HepG2 (cell line): ENCODE data around the gene LSS. TPM values are rescaled to one million over a fixed set of nuclear protein-coding genes. Genes with fewer than 3 reads are reported as not detected.

Experiments
- CC2D1A ChIP-seq: sonication (generic); formaldehyde crosslinking; IDR thresholded peaks from 2 replicates; pipeline ENCODE4 v1.8.1; 2023; ENCODE audit warnings: mild to moderate bottlenecking, missing genetic modification reagents
- ESRRA ChIP-seq: sonication (generic); formaldehyde crosslinking; IDR thresholded peaks from 2 replicates; pipeline ENCODE4 v1.5.1; 2020; ENCODE audit warnings: mild to moderate bottlenecking, low read depth, missing genetic modification reagents
- POLR2G ChIP-seq: fragments of 200-400 bp; formaldehyde crosslinking; IDR thresholded peaks from 2 replicates; pipeline ENCODE4 v1.6.1; 2018; ENCODE audit warnings: mild to moderate bottlenecking, low read depth, low read length, moderate library complexity
- RFXAP ChIP-seq: sonication (generic); formaldehyde crosslinking; IDR thresholded peaks from 2 replicates; pipeline ENCODE4 v1.4.0; 2020; ENCODE audit warnings: missing genetic modification reagents, borderline replicate concordance
- RXRB ChIP-seq: IDR thresholded peaks from 2 replicates; pipeline ENCODE4 v1.6.1; 2016; ENCODE audit warnings: borderline replicate concordance, missing genetic modification reagents, missing compliant biosample characterization
- SRSF1 ChIP-seq: fragments of 200-400 bp; formaldehyde crosslinking; optimal IDR thresholded peaks from 2 replicates; pipeline ENCODE3; 2017; ENCODE audit warnings: mild to moderate bottlenecking, low read depth, low read length, moderate library complexity
- TCF7L2 ChIP-seq: IDR thresholded peaks from 2 replicates; pipeline ENCODE4 v1.6.1; 2011; ENCODE audit warnings: mild to moderate bottlenecking, low read depth, low read length, moderate library complexity
- ZC3H4 ChIP-seq: sonication (generic); formaldehyde crosslinking; IDR thresholded peaks from 2 replicates; pipeline ENCODE4 v1.4.0; 2020; ENCODE audit warnings: missing genetic modification reagents, borderline replicate concordance
- ZKSCAN1 ChIP-seq: fragments of 150-350 bp; IDR thresholded peaks from 2 replicates; pipeline ENCODE4 v1.6.1; 2014; ENCODE audit warnings: low read length
- ZNF382 ChIP-seq: sonication (generic); formaldehyde crosslinking; IDR thresholded peaks from 2 replicates; pipeline ENCODE4 v1.5.0; 2020; ENCODE audit warnings: missing genetic modification reagents, mild to moderate bottlenecking, borderline replicate concordance
- ZNF44 ChIP-seq: sonication (generic); formaldehyde crosslinking; IDR thresholded peaks from 2 replicates; pipeline ENCODE4 v1.5.1; 2020; ENCODE audit warnings: mild to moderate bottlenecking, missing genetic modification reagents
- ZNF552 ChIP-seq: sonication (generic); formaldehyde crosslinking; IDR thresholded peaks from 2 replicates; pipeline ENCODE4 v1.9.0; 2022; ENCODE audit warnings: missing genetic modification reagents, mild to moderate bottlenecking, borderline replicate concordance
- ZNF556 ChIP-seq: sonication (generic); formaldehyde crosslinking; IDR thresholded peaks from 2 replicates; pipeline ENCODE4 v1.4.0; 2020; ENCODE audit warnings: mild to moderate bottlenecking, missing genetic modification reagents, borderline replicate concordance
- ZNF558 ChIP-seq: sonication (generic); formaldehyde crosslinking; IDR thresholded peaks from 2 replicates; pipeline ENCODE4 v1.9.0; 2022; ENCODE audit warnings: mild to moderate bottlenecking, missing genetic modification reagents, borderline replicate concordance
- ZSCAN31 ChIP-seq: sonication (generic); formaldehyde crosslinking; IDR thresholded peaks from 2 replicates; pipeline ENCODE4 v1.5.0; 2020; ENCODE audit warnings: low read depth, mild to moderate bottlenecking, missing genetic modification reagents
- polyA plus RNA-seq, 8 experiments: library from polyadenylated mRNA; depleted of rRNA in 3 of 8; stranded (reverse) in 7 of 8; unstranded in 1 of 8; fragments of >200 nt; fragmentation: Illumina TruSeq in 4 of 8; extraction: Trizol in 4 of 8; gene quantifications; 2 replicates each; pipeline versions ENCODE4 v1.2.1 to v1.2.3, GENCODE V29; 2011 to 2016; ENCODE audit warnings: low read depth in 4 of 8, missing spikeins in 1 of 8, mixed read lengths in 1 of 8; ENCODE audit not compliant: insufficient read depth in 1 of 8
- total RNA-seq, 5 experiments: library from RNA; depleted of rRNA; stranded (reverse); fragments of >200 nt; fragmentation: Illumina TruSeq; extraction: Trizol; gene quantifications; 2 replicates each; pipeline ENCODE4 v1.2.3, GENCODE V29; 2016; ENCODE audit warnings: low read depth in 1 of 5
- TF ChIP-seq, protein P1 (sequence below): sonication (generic); formaldehyde crosslinking; IDR thresholded peaks from 2 replicates; pipeline ENCODE4 v1.8.1; 2022; ENCODE audit warnings: mild to moderate bottlenecking, missing genetic modification reagents
- TF ChIP-seq, protein P2 (sequence below): sonication (generic); formaldehyde crosslinking; IDR thresholded peaks from 2 replicates; pipeline ENCODE4 v1.8.0; 2023; ENCODE audit warnings: mild to moderate bottlenecking, missing genetic modification reagents
- TF ChIP-seq, protein P3 (sequence below): sonication (generic); formaldehyde crosslinking; IDR thresholded peaks from 2 replicates; pipeline ENCODE4 v1.5.0; 2020; ENCODE audit warnings: mild to moderate bottlenecking, missing genetic modification reagents, borderline replicate concordance
- TF ChIP-seq, protein P4 (sequence below): sonication (generic); formaldehyde crosslinking; IDR thresholded peaks from 2 replicates; pipeline ENCODE4 v1.8.1; 2023; ENCODE audit warnings: missing genetic modification reagents, mild to moderate bottlenecking, borderline replicate concordance

LSS gene
- total and polyA plus RNA-seq, 2 of the 13 experiments (the other 11 are each of a cell fraction or from before 2014, with no cell fraction given): 72.6 to 113 TPM

DNA sequence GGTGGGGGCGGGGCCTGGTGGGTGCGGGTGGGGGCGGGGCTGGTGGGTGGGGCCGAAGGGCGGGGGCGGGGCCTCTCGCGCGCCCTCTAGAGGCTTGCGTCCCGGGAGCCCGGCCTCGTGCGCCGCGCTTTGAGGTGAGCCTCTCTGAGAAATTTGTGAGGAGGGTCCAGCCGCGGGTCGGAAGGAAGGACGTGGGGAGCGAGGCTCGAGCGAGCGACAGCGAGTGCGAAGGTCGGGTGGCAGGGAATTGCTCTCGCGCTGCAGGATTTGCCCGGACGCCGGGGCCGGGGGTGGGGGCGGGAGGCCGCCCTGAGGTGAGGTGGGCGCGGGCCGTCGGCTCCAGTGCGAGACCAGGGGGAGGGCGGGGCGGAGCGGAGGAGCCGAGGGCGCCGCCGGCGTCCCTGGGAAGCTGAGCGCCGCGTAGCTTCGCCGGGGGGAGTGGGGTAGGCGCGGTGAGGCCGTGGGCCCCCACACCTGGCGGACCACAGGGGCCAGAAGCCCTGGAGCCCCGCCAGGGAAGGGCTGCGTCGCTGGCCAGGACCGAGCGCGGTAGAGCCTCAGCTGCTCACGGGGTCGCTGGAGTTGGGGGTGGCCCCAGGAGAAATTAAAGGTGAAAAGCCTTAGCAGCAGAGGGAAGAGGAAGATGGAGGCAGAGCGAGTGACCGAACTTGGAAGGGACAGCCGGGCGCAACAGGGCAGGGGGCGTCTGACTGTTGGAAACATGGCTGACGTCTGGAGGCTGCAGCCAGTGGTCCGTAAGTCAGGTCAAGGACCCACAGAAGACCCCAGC lies 754 bp upstream of the LSS start (continued):
- TF ChIP-seq ZNF558 (CRISPR knock-in tag) (no peak), ZNF382 (no peak), CC2D1A (no peak), TCF7L2 (no peak), RXRB (CRISPR knock-in tag) (no peak), SRSF1 (peak; percentile 62), ZSCAN31 (CRISPR knock-in tag) (no peak; the same call in 1 of the 2 replicates), ZNF556 (CRISPR knock-in tag) (0 out of 2 replicates have a peak, but pooled peaks have one; percentile 56), RFXAP (CRISPR knock-in tag) (no peak), ZC3H4 (CRISPR knock-in tag) (no peak), POLR2G (peak; percentile 66), ZKSCAN1 (no peak), ZNF44 (CRISPR knock-in tag) (no peak), ZNF552 (CRISPR knock-in tag) (no peak), ESRRA (CRISPR knock-in tag) (no peak; the same call in 1 of the 2 replicates)
- TF ChIP-seq, protein P1, sequence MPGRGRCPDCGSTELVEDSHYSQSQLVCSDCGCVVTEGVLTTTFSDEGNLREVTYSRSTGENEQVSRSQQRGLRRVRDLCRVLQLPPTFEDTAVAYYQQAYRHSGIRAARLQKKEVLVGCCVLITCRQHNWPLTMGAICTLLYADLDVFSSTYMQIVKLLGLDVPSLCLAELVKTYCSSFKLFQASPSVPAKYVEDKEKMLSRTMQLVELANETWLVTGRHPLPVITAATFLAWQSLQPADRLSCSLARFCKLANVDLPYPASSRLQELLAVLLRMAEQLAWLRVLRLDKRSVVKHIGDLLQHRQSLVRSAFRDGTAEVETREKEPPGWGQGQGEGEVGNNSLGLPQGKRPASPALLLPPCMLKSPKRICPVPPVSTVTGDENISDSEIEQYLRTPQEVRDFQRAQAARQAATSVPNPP: no peak
- TF ChIP-seq, protein P2, sequence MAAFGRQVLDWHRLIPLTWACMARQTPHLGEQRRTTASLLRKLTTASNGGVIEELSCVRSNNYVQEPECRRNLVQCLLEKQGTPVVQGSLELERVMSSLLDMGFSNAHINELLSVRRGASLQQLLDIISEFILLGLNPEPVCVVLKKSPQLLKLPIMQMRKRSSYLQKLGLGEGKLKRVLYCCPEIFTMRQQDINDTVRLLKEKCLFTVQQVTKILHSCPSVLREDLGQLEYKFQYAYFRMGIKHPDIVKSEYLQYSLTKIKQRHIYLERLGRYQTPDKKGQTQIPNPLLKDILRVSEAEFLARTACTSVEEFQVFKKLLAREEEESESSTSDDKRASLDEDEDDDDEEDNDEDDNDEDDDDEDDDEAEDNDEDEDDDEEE (CRISPR knock-in tag): peak; percentile 63; the same call in 1 of the 2 replicates
- TF ChIP-seq, protein P3, sequence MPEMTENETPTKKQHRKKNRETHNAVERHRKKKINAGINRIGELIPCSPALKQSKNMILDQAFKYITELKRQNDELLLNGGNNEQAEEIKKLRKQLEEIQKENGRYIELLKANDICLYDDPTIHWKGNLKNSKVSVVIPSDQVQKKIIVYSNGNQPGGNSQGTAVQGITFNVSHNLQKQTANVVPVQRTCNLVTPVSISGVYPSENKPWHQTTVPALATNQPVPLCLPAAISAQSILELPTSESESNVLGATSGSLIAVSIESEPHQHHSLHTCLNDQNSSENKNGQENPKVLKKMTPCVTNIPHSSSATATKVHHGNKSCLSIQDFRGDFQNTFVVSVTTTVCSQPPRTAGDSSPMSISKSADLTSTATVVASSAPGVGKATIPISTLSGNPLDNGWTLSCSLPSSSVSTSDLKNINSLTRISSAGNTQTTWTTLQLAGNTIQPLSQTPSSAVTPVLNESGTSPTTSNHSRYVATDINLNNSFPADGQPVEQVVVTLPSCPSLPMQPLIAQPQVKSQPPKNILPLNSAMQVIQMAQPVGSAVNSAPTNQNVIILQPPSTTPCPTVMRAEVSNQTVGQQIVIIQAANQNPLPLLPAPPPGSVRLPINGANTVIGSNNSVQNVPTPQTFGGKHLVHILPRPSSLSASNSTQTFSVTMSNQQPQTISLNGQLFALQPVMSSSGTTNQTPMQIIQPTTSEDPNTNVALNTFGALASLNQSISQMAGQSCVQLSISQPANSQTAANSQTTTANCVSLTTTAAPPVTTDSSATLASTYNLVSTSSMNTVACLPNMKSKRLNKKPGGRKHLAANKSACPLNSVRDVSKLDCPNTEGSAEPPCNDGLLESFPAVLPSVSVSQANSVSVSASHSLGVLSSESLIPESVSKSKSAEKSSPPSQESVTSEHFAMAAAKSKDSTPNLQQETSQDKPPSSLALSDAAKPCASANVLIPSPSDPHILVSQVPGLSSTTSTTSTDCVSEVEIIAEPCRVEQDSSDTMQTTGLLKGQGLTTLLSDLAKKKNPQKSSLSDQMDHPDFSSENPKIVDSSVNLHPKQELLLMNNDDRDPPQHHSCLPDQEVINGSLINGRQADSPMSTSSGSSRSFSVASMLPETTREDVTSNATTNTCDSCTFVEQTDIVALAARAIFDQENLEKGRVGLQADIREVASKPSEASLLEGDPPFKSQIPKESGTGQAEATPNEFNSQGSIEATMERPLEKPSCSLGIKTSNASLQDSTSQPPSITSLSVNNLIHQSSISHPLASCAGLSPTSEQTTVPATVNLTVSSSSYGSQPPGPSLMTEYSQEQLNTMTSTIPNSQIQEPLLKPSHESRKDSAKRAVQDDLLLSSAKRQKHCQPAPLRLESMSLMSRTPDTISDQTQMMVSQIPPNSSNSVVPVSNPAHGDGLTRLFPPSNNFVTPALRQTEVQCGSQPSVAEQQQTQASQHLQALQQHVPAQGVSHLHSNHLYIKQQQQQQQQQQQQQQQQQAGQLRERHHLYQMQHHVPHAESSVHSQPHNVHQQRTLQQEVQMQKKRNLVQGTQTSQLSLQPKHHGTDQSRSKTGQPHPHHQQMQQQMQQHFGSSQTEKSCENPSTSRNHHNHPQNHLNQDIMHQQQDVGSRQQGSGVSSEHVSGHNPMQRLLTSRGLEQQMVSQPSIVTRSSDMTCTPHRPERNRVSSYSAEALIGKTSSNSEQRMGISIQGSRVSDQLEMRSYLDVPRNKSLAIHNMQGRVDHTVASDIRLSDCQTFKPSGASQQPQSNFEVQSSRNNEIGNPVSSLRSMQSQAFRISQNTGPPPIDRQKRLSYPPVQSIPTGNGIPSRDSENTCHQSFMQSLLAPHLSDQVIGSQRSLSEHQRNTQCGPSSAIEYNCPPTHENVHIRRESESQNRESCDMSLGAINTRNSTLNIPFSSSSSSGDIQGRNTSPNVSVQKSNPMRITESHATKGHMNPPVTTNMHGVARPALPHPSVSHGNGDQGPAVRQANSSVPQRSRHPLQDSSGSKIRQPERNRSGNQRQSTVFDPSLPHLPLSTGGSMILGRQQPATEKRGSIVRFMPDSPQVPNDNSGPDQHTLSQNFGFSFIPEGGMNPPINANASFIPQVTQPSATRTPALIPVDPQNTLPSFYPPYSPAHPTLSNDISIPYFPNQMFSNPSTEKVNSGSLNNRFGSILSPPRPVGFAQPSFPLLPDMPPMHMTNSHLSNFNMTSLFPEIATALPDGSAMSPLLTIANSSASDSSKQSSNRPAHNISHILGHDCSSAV: no peak
- TF ChIP-seq, protein P4, sequence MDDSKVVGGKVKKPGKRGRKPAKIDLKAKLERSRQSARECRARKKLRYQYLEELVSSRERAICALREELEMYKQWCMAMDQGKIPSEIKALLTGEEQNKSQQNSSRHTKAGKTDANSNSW (CRISPR knock-in tag): no peak
